ENCODE results near the gene FGF2. TPM values are rescaled to one million over a fixed set of nuclear protein-coding genes. Genes with fewer than 3 reads are reported as not detected.
A peak's percentile ranks its signal among the peaks of the same experiment; 100 is the strongest.

Gene FGF2
- 8.1 TPM for total RNA-seq
- long read RNA-seq, full-length matches to known transcripts: 2 of 4 reads
- long read RNA-seq, partial matches to known transcripts: 0 of 4 reads
- long read RNA-seq, other reads (novel, unspliced or antisense): 2 of 4 reads

DNA sequence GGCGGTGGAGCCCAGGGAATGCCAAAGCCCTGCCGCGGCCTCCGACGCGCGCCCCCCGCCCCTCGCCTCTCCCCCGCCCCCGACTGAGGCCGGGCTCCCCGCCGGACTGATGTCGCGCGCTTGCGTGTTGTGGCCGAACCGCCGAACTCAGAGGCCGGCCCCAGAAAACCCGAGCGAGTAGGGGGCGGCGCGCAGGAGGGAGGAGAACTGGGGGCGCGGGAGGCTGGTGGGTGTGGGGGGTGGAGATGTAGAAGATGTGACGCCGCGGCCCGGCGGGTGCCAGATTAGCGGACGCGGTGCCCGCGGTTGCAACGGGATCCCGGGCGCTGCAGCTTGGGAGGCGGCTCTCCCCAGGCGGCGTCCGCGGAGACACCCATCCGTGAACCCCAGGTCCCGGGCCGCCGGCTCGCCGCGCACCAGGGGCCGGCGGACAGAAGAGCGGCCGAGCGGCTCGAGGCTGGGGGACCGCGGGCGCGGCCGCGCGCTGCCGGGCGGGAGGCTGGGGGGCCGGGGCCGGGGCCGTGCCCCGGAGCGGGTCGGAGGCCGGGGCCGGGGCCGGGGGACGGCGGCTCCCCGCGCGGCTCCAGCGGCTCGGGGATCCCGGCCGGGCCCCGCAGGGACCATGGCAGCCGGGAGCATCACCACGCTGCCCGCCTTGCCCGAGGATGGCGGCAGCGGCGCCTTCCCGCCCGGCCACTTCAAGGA lies at the start of gene FGF2:
FGF2 (plus strand) TSS at position 279 of the 705 bp plus-strand sequence; CDS start at position 623, 344 bp downstream.
- Histone ChIP-seq H3K4me3 (peak within 1 kb of the TSS; percentile 67), H3K4me1 (peaks cover 3% of the 10 kb centered on the region), H3K36me3 (no peaks in the 10 kb centered on the region), H3K27ac (peak within 1 kb of the TSS; percentile 79), H3K9me3 (no peaks in the 10 kb centered on the region), H3K27me3 (ENCODE audit: low read depth) (peaks cover 21% of the 10 kb centered on the region)
- intact Hi-C loops (cut with DNase I): no loop called here
- ATAC-seq (peak; percentile 55 to 78), DNase-seq (peak; percentile 56)
- TF ChIP-seq, protein P1, sequence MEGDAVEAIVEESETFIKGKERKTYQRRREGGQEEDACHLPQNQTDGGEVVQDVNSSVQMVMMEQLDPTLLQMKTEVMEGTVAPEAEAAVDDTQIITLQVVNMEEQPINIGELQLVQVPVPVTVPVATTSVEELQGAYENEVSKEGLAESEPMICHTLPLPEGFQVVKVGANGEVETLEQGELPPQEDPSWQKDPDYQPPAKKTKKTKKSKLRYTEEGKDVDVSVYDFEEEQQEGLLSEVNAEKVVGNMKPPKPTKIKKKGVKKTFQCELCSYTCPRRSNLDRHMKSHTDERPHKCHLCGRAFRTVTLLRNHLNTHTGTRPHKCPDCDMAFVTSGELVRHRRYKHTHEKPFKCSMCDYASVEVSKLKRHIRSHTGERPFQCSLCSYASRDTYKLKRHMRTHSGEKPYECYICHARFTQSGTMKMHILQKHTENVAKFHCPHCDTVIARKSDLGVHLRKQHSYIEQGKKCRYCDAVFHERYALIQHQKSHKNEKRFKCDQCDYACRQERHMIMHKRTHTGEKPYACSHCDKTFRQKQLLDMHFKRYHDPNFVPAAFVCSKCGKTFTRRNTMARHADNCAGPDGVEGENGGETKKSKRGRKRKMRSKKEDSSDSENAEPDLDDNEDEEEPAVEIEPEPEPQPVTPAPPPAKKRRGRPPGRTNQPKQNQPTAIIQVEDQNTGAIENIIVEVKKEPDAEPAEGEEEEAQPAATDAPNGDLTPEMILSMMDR (IDR thresholded peaks at IDR 0.05): no peak

GRCh38 chr4:122776916-122777315 lies 49.7 kb upstream of the FGF2 start:
- no peak overlapping the region for H3K27ac ChIP-seq
- TF ChIP-seq, protein P1 (IDR thresholded peaks at IDR 0.05): no peak
- DNase-seq (no peak), ATAC-seq (no peak)
- no peaks in the 10 kb centered on the region for H3K4me1 ChIP-seq
- intact Hi-C loops (cut with DNase I): no loop called here
- H3K27me3 ChIP-seq (ENCODE audit: low read depth): no peaks in the 10 kb centered on the region
- no peaks in the 10 kb centered on the region for H3K9me3 ChIP-seq
- H3K36me3 ChIP-seq: no peaks in the 10 kb centered on the region
- no peak overlapping the region for H3K4me3 ChIP-seq

GRCh38 chr4:122777846-122778673 lies 48.6 kb upstream of the FGF2 start:
- TF ChIP-seq, protein P1 (IDR thresholded peaks at IDR 0.05): no peak
- H3K27ac ChIP-seq: no peak overlapping the region
- no peaks in the 10 kb centered on the region for H3K9me3 ChIP-seq
- no peaks in the 10 kb centered on the region for H3K36me3 ChIP-seq
- intact Hi-C loops (cut with DNase I): no loop called here
- H3K4me3 ChIP-seq: no peak overlapping the region
- no peaks in the 10 kb centered on the region for H3K4me1 ChIP-seq
- no peak for ATAC-seq
- DNase-seq: no peak
- no peaks in the 10 kb centered on the region for H3K27me3 ChIP-seq (ENCODE audit: low read depth)

- H3K27ac ChIP-seq: no peak overlapping the region
- ATAC-seq (no peak), DNase-seq (no peak)
- H3K27me3 ChIP-seq (ENCODE audit: low read depth): no peaks in the 10 kb centered on the region
- peaks cover 10% of the 10 kb centered on the region for H3K4me1 ChIP-seq
- no peaks in the 10 kb centered on the region for H3K36me3 ChIP-seq
- no peak overlapping the region for H3K4me3 ChIP-seq
- TF ChIP-seq, protein P1 (IDR thresholded peaks at IDR 0.05): no peak
- no peaks in the 10 kb centered on the region for H3K9me3 ChIP-seq
- intact Hi-C loops (cut with DNase I): no loop called here
These were observed 45.1 kb upstream of the FGF2 start for GRCh38 chr4:122781486-122781885.

DNA sequence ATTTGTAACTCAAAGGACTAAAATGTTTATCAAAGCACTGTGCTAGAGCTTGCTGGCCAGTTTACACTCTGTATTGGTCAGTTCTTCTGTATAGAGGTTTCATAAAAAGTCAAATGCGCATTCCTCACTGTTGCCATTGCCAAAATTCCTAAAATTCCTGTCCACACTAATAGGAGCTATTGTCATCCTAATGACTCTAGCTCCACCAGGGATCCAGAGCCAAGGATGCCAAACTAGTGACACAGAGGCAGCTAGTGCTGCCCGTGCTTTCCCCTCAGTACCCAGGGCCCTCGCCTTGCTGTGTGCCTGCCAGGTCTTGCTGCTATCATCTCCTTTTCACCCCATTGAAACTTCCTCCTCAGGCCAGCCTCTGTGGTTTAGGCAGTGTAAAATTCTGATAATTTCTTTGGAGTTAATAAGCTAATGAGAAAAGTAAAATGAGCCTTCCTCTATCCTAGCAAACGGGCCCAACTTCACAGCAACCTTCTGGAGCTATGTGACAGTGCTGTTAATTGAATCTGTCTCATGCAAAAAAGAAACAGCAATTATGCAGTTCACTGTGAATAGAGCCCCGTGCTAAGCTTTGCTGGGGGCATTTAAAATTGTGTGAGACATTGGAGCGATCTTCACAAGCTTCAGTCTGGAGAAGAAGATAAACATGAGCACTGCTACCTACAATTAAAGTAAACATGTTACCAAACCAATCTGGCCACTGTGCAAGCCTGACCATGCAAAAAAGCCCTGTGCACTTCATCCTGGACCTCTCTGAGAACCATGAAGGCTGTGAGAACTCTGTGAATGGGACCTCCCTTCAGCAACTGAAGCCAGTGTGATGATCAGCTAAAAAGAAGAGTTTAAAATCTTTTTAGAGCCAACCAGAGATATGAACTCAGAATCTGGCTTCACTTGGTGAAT lies 43.1 kb upstream of the FGF2 start:
- Histone ChIP-seq H3K9me3 (no peaks in the 10 kb centered on the region), H3K27ac (peak overlapping the region; percentile 68), H3K4me3 (no peak overlapping the region), H3K4me1 (peaks cover 10% of the 10 kb centered on the region), H3K27me3 (ENCODE audit: low read depth) (no peaks in the 10 kb centered on the region), H3K36me3 (no peaks in the 10 kb centered on the region)
- peak; percentile 55 for DNase-seq
- intact Hi-C loops (cut with DNase I): no loop called here
- TF ChIP-seq, protein P1 (IDR thresholded peaks at IDR 0.05): no peak
- peak; percentile 95 to 98 for ATAC-seq
